Fibroblast of mammary gland (primary cell): Measurements from ENCODE around the gene ARHGEF28.

ENCODE experiments used
- DNase-seq: peaks from one replicate; pipeline ENCODE4 v3.0.0-alpha.2; 2010; ENCODE audit warnings: low read depth
- H3K4me3 ChIP-seq: 2 replicates; pipeline ENCODE4 v1.5.1; 2011; ENCODE audit warnings: low read depth, mild to moderate bottlenecking, low read length, moderate library complexity; ENCODE audit not compliant: control insufficient read depth
- CTCF ChIP-seq: conservative IDR thresholded peaks from 2 replicates; pipeline ENCODE4 v1.5.1; 2011; ENCODE audit warnings: low read depth, low read length, inconsistent platforms; ENCODE audit not compliant: control insufficient read depth, insufficient read depth

The ARHGEF28 gene

GRCh38 chr5:73642344-73642743 is 16.3 kb downstream of the ARHGEF28 start:
- no peak for DNase-seq
- H3K4me3 ChIP-seq: no peak overlapping the region
- TF ChIP-seq CTCF: no peak

- TF ChIP-seq CTCF: no peak
- H3K4me3 ChIP-seq: no peak overlapping the region
- DNase-seq: no peak
Observed at GRCh38 chr5:73644385-73644963, 18.5 kb downstream of the ARHGEF28 start.

- no peak overlapping the region for H3K4me3 ChIP-seq
- DNase-seq: no peak
- no peak for TF ChIP-seq CTCF
Observed at GRCh38 chr5:73647721-73648120, 21.7 kb downstream of the ARHGEF28 start.

GRCh38 chr5:73648515-73648914 is 22.5 kb downstream of the ARHGEF28 start:
- DNase-seq: no peak
- no peak for TF ChIP-seq CTCF
- no peak overlapping the region for H3K4me3 ChIP-seq

- H3K4me3 ChIP-seq: no peak overlapping the region
- TF ChIP-seq CTCF: no peak
- no peak for DNase-seq
Observed at GRCh38 chr5:73649926-73650325, 23.9 kb downstream of the ARHGEF28 start.

GRCh38 chr5:73652391-73652790 is 26.4 kb downstream of the ARHGEF28 start:
- no peak for DNase-seq

More at GRCh38 chr5:73652391-73652790, 26.4 kb downstream of the ARHGEF28 start:
- TF ChIP-seq CTCF: no peak
- H3K4me3 ChIP-seq: no peak overlapping the region
